HG03457 (cell line): ENCODE measurements around the gene DGCR2.
"Not testable (repeated sequence)": the region's sequence is repeated elsewhere in the genome, so short reads cannot be mapped to it uniquely, and the experiment has no call there.

Experiments
- ATAC-seq: cut with Tn5 transposase; IDR thresholded peaks from one replicate; pipeline ENCODE4 v1.9.1; 2021; ENCODE audit warnings: moderate number of reproducible peaks; ENCODE audit not compliant: unreplicated experiment

DGCR2 gene

GRCh38 chr22:18988958-18989357 lies 133.3 kb downstream of the DGCR2 start:
- ATAC-seq = no peak

GRCh38 chr22:18987765-18988164 lies 134.4 kb downstream of the DGCR2 start:
- ATAC-seq = no peak

GRCh38 chr22:18987114-18987513 lies 135.1 kb downstream of the DGCR2 start:
- not testable (repeated sequence) for ATAC-seq
